Neural cell (in vitro differentiated cells): ENCODE results near the gene OR1D5.

Experiments used
- EZH2 ChIP-seq: fragments of 200-600, 300-800 bp; shearing (Covaris generic), sonication (generic); IDR thresholded peaks from 2 replicates; pipeline ENCODE4 v1.6.1; 2014; ENCODE audit warnings: antibody characterized with exemption, low read length, borderline replicate concordance, mild to moderate bottlenecking; ENCODE audit not compliant: insufficient read depth, poor library complexity, severe bottlenecking
- MXI1 ChIP-seq: fragments of 450-650 bp; conservative IDR thresholded peaks from 2 replicates; pipeline ENCODE4 v1.6.1; 2014; ENCODE audit warnings: antibody characterized with exemption, mild to moderate bottlenecking; ENCODE audit not compliant: poor library complexity, severe bottlenecking
- POLR2AphosphoS5 ChIP-seq: IDR thresholded peaks from 2 replicates; pipeline ENCODE4 v1.6.1; 2012
- TF ChIP-seq, protein P1 (sequence below): fragments of 450-650 bp; IDR thresholded peaks from 2 replicates; pipeline ENCODE4 v1.5.1; 2014; ENCODE audit warnings: antibody characterized with exemption, mild to moderate bottlenecking, moderate library complexity; ENCODE audit not compliant: poor library complexity, severe bottlenecking

DNA sequence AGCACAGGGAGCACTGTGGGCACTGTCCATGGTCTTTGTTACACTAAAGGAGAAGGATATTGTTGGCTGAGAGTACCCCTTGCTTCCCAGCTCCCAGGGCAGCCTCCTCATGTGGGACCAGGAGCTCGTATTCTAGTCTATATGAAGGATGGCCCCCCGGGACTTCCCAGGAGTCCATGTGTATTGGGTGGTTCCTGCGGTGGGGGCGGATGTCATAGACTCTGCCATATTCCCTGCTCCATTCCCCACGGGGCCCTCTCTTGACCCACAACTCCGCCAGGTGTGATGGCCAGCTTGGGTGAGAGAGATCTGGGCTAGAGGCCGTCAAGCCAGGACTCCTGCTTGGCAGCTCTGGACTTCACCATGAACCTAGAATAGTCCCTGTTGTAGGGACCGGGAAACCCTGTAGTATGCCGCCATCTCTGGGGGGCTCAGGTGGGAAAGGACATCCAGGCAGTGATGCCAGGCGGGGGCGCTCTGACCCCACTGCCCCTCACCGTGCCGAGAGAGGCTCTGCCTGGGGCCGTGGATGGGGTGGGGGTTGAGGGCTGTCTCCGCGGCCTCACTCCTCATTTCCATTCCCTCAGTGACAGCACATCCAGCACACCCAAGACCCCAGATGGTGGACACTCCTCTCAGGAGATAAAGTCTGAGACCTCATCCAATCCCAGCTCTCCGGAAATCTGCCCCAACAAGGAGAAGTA lies 37.8 kb downstream of the OR1D5 start:
- TF ChIP-seq POLR2AphosphoS5 (no peak), EZH2 (no peak), MXI1 (no peak)
- TF ChIP-seq, protein P1, sequence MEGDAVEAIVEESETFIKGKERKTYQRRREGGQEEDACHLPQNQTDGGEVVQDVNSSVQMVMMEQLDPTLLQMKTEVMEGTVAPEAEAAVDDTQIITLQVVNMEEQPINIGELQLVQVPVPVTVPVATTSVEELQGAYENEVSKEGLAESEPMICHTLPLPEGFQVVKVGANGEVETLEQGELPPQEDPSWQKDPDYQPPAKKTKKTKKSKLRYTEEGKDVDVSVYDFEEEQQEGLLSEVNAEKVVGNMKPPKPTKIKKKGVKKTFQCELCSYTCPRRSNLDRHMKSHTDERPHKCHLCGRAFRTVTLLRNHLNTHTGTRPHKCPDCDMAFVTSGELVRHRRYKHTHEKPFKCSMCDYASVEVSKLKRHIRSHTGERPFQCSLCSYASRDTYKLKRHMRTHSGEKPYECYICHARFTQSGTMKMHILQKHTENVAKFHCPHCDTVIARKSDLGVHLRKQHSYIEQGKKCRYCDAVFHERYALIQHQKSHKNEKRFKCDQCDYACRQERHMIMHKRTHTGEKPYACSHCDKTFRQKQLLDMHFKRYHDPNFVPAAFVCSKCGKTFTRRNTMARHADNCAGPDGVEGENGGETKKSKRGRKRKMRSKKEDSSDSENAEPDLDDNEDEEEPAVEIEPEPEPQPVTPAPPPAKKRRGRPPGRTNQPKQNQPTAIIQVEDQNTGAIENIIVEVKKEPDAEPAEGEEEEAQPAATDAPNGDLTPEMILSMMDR: no peak
